Skin epidermis (tissue), 12 donors: ENCODE data around the gene MAP10.

Experiments
- H3K27ac ChIP-seq, 21 experiments: fragments of 200-600 bp; sonication (generic) in 11 of 21; one replicate each; pipeline ENCODE4 v1.5.0; 2020; ENCODE audit warnings: mild to moderate bottlenecking in 3 of 21, inconsistent platforms in 2 of 21, moderate library complexity in 2 of 21
- H3K4me3 ChIP-seq, 7 experiments: fragments of 200-600 bp; sonication (generic) in 2 of 7; one replicate each; pipeline ENCODE4 v1.5.0; 2020; ENCODE audit warnings: inconsistent platforms in 2 of 7, mild to moderate bottlenecking in 2 of 7, moderate library complexity in 1 of 7

The MAP10 gene

DNA sequence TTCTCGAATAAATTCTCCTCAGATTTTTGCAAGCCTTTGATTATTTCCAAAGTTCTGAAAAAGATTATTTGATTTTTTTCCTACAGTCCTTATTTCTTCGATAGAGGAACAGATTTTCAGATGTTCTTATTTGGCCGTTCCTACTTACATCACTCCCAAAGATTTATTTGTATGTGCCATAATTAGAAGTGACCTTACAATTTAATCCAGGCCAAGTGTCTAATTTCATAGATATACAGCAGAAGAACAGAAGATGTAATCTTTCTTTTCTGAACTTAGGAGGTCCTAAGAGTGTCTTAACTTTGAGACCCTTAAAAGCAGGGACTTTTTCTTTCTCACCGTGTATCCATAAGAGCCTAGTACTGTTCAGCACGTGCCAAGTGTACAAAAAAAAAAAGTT, 46.3 kb downstream of the MAP10 start:
- H3K4me3 ChIP-seq = no peak overlapping the region
- no peak overlapping the region for H3K27ac ChIP-seq

DNA sequence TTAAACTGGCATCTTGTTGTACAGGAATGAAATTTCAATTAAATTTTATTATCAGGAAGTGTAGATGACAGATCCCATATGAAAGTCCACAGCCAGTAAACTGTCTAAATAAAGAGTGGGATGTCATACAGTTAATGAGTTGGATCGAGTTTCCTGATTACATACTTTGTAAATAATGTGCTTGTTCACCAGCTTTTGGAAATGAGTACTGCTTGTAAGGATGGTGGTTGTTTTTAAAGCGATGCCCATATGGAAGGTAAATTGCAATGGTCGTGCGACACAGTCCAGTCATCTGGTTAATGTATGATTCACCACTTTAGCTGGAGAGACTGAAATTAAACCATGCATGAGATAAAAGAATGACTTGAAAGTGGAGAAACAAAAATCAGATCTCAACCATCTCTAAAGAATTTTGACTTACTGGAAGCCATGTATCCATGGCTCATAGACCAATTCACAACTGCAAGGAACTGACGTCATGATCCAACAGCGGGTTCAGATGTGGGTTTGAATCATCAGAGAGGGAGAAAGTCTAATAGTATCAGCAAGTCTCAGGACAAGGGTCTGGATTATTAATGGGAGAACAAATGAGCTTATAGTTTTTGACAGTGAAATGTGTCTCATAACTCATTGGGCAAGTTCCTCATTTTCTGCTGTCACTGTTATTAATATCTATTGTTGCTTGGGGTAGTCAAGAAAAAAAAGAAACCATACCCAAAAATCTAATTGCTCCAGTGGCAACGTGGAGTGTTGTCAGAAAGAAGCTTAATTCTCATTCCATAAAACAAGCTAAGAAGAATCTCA, 49.0 kb downstream of the MAP10 start:
- Histone ChIP-seq H3K4me3 (no peak overlapping the region), H3K27ac (no peak overlapping the region)

DNA sequence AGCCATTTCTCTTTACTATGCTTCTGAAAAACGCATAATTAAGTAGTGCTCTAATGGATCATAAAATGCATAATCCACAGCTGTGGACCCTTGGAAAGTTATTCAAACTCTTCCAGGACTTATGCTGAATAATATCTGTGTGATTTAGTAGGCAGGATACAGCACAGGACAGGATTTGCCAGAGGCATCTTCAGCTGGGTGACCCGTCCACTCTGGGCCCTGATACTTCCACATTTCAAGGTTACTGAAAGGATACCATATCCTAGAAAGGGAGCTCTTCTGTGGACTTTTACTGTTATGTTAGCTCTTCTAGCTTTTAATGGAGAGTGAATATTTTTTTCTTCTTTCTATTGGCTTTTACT, 49.6 kb downstream of the MAP10 start:
- no peak overlapping the region for H3K4me3 ChIP-seq

DNA sequence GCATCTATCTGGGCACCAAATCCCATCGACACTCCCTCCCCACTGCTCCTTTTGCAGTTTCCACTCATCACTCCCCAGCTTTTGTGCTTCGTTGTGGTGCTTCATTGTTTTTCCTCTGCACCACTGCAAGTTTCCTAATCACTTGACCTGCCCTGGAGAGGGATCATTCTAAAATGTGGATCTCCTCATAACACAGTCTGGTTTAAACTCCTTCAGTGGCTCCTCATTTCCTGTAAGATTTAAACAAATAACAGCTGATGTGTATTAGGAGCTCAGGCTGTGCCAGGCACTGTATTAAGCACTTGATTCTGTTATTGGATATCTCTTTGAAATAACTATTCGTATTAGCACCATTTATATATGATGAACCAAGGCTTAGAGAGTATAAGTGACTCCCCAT, 51.3 kb downstream of the MAP10 start:
- no peak overlapping the region for H3K4me3 ChIP-seq
- no peak overlapping the region for H3K27ac ChIP-seq

More for the DNA sequence above, 49.6 kb downstream of the MAP10 start:
- H3K27ac ChIP-seq = no peak overlapping the region
